Breast epithelium (tissue), 3 donors: ENCODE results near the gene OSBPL5.

ENCODE experiments used
- CTCF ChIP-seq, 3 donors: fragments of 450-650 bp; IDR thresholded peaks; one replicate each; pipeline ENCODE4 v1.5.1; 2016 to 2017; ENCODE audit warnings: antibody characterized with exemption in 3 of 3, mild to moderate bottlenecking in 3 of 3, moderate library complexity in 3 of 3
- POLR2AphosphoS5 ChIP-seq, 3 donors: sonication (generic); formaldehyde crosslinking; IDR thresholded peaks; one replicate each; pipeline ENCODE4 v1.6.1; 2017; ENCODE audit warnings: antibody characterized with exemption in 3 of 3

GRCh38 chr11:3121416-3121815 lies 43.7 kb downstream of the OSBPL5 start:
- TF ChIP-seq CTCF (IDR thresholded peaks at IDR 0.05) (no peak), POLR2AphosphoS5 (IDR thresholded peaks at IDR 0.05) (no peak)
